ENCODE results near the gene EPOP. TPM values are rescaled to one million over a fixed set of nuclear protein-coding genes. Genes with fewer than 3 reads are reported as not detected.

Gene EPOP
- total RNA-seq, 1 experiment from 2014 or later = 4.7 TPM

- peak; percentile 41 for DNase-seq (ENCODE audit: low read depth)
These were observed 31.2 kb upstream of the EPOP start for GRCh38 chr17:38705803-38706504.

GRCh38 chr17:38705523-38705802 lies 30.7 kb upstream of the EPOP start:
- DNase-seq (ENCODE audit: low read depth) = no peak

- DNase-seq (ENCODE audit: low read depth) = peak; percentile 72
These were observed 30.1 kb upstream of the EPOP start, which contains the start of gene MLLT6 for GRCh38 chr17:38704606-38705522. TSS of gene MLLT6 (plus strand) at chr17:38705273. CDS start at chr17:38705633, 360 bp downstream.

DNA sequence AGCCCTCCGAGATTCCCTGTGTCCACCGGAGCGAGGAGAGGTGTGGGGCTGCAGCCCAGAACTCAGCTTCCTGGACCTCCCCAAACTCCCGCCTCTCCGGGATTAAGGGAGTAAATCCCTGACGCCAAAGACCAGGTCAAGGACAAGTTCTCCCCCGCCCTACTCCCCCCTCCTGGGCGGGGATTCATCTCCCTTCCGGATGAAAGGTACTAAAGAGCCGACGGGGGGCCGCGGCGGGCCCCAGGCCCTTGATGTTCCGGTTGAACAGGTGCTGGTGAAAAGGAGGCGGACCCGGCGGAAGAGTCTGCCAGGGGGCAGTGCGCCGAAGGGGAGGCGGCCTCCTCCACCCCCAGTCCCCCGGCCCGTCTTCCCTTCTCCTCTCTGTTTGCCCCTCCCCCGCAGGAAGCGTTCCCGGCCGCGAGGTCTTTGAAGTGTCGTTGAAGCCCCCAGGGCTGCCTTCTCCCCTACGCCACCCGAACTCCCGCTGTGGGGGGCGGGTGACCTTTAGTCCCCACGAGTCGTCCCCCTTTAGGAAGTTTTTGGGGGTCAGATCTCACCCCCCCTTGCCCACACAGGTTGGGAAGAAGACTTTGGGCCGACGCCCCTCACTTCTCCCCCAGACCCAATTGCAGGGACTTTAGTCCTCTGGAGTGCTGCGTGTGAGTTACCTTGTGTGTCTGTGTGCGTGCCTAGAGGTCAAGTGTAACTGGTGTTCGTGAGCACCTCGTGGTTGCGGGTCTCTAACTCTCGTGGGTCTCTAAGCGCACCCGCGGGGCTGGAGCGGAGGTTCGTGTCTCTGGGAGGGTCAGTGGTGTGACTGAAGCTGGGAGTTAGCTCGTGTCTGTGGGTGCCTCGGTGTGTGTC lies 29.2 kb upstream of the EPOP start:
- DNase-seq (ENCODE audit: low read depth) = peak; percentile 82

GRCh38 chr17:38702916-38703741 lies 28.4 kb upstream of the EPOP start:
- DNase-seq (ENCODE audit: low read depth) = peak; percentile 24

DNA sequence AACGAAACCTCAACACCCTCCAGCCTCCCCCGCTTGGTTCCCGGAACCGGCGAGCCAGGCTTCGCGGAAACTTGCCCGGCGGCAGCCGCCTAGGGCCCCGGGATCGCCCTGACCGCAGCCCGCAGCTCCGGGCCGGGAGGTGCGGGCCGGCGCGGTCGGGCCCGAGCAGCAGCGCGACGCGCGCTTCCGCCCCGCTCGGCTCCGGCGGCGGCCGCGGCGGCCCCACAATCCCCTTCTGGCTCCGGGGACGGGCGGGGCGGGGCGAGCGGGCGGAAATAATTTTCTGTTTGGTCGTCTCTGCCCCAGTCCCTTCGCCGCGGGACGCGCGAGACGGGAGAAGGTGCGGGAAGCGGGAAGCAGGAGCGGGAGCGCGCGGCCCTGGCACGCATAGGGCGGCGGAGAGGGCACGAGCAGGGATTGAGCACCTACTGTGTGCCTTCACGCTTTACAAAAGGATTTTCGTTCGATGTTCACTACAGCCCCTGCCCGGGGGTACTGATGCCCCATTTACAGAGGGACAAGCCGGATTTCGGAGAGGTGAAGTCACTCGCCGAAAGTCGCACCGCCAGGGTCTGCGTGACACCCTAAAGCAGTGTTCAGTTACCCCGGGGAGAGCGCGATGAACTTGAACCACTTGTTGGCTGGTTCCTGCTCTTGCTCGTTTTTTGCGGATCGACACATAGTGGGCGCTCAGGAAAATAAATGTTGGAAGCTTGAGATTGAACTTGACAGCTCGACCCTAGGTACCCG lies 27.6 kb upstream of the EPOP start:
- peak; percentile 87 for DNase-seq (ENCODE audit: low read depth)

DNA sequence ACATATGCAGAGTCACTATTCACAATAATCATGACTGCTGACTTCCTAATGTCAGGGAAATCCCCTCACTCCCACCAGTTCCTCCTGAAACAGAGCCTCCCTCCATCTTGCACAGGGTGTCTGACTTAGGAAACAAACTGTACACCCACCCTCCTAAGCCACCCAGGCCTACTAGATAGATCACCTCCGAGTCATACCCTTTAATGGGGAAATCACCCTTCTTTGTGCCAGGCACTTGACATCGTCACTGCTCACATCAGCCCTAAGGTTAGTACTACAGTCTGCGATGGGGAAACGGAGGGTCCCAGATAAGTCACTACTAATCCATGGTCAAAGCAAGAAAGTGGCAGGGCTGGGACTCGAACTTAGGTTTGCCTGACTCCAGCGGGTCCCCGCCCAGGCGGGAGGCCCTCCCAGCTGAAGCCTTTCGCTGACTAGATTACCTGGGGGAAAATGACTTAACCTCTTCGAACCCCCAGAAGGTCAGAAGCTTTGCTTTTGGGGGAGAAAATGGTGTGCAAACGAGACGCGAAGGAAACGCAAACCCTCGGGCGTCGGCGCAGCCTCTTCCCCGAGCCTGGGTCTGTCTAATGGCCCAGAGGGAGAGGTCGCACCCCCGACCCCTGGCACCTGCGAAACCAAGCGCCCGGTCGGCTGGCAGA lies 26.9 kb upstream of the EPOP start:
- peak; percentile 62 for DNase-seq (ENCODE audit: low read depth)

- no peak for DNase-seq (ENCODE audit: low read depth)
These were observed 24.0 kb upstream of the EPOP start for GRCh38 chr17:38698760-38699159.

- DNase-seq (ENCODE audit: low read depth) = no peak
These were observed 22.5 kb upstream of the EPOP start for GRCh38 chr17:38697061-38697820.

- peak; percentile 17 for DNase-seq (ENCODE audit: low read depth)
These were observed 19.1 kb upstream of the EPOP start for GRCh38 chr17:38693700-38694329.

GRCh38 chr17:38691154-38691553 lies 16.4 kb upstream of the EPOP start:
- no peak for DNase-seq (ENCODE audit: low read depth)

DNA sequence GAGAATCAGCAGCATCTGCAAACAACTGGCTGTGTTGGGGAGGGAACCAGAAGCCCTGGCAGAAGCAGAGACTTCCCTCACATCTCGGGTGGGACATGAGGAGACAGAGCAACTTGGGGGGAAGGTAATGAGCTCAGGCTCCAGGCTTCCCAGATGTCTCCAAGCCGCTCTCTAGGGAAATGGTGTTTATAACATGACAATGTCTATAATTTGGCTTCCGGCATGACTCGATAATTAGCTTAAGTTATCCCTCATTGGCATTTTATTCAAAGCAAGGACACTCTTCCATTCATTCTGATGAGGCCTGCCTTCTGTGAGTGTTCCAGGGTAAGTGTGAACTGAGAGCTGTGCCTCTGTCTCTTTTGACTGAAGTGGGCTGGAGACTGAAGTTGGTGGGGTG lies 15.6 kb upstream of the EPOP start:
- no peak for DNase-seq (ENCODE audit: low read depth)

DNA sequence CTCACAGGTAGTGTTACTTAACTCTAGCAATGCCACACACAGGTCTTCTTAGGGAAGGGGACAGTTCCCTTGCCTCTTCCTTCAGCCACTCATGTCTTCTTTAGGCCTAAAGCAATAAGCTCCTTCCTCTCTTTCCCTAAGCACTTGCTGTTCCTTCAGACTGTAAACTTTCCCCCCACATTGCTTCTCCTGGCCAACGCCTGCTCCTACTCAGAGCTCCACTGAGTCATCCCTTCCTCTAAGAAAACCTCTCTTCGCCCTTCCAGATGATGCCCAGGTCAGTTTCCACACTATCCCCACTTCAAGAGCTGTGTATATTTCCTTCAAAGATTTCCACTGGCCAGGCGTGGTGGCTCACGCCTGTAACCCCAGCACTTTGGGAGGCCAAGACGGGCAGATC lies 12.5 kb upstream of the EPOP start:
- DNase-seq (ENCODE audit: low read depth) = peak; percentile 62

- no peak for DNase-seq (ENCODE audit: low read depth)
These were observed 10.7 kb upstream of the EPOP start for GRCh38 chr17:38685491-38685890.

GRCh38 chr17:38681096-38681495 lies 6.3 kb upstream of the EPOP start:
- no peak for DNase-seq (ENCODE audit: low read depth)

DNA sequence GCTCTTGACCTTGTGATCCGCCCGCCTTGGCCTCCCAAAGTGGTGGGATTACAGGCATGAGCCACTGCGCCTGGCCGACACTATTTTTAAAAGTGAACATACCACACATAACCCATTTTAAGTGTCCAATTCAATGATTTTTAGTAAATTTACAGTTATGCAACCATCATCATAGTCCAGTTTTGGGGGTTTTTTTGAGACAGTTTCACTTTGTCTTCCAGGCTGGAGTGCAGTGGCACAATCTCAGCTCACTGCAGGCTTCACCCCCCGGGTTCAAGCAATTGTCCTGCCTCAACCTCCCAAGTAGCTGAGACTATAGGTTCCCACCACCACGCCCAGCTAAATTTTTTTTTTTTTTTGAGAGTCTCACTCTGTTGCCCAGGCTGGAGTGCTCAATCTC lies 3.1 kb upstream of the EPOP start:
- DNase-seq (ENCODE audit: low read depth) = no peak

- peak; percentile 81 for DNase-seq (ENCODE audit: low read depth)
These were observed 2.1 kb upstream of the EPOP start for GRCh38 chr17:38676706-38677504.
